Cardiac muscle cell (in vitro differentiated cells and primary cell): ENCODE data around the gene CTNNA3. TPM values are rescaled to one million over a fixed set of nuclear protein-coding genes. Genes with fewer than 3 reads are reported as not detected.

ENCODE experiments used
- DNase-seq, 2 donors: peaks; one replicate each; pipeline versions ENCODE4 v3.0.0 to v3.0.0-alpha.2; 2010 to 2017; ENCODE audit warnings: low read depth in 1 of 2, low spot score in 1 of 2
- H3K27ac ChIP-seq: fragments of 200-600 bp; sonication (generic); 2 replicates; pipeline ENCODE4 v1.5.1; 2016
- H3K27me3 ChIP-seq: fragments of 200-600 bp; sonication (generic); 2 replicates; pipeline ENCODE4 v1.6.0; 2016; ENCODE audit warnings: control low read depth
- H3K36me3 ChIP-seq: fragments of 200-600 bp; sonication (generic); 2 replicates; pipeline ENCODE4 v1.5.1; 2016; ENCODE audit warnings: control low read depth
- H3K4me1 ChIP-seq: fragments of 200-600 bp; sonication (generic); 2 replicates; pipeline ENCODE4 v1.8.1; 2017; ENCODE audit warnings: low read depth, mild to moderate bottlenecking, mixed run types
- H3K4me3 ChIP-seq: fragments of 200-600 bp; sonication (generic); 2 replicates; pipeline ENCODE4 v1.5.1; 2016; ENCODE audit warnings: mild to moderate bottlenecking
- H3K9me3 ChIP-seq: fragments of 200-600 bp; sonication (generic); 2 replicates; pipeline ENCODE4 v1.5.1; 2017; ENCODE audit warnings: low read depth, mild to moderate bottlenecking, control low read depth
- CTCF ChIP-seq: IDR thresholded peaks from 2 replicates; pipeline ENCODE4 v1.5.1; 2012; ENCODE audit warnings: low read depth, mild to moderate bottlenecking, low read length
- polyA plus RNA-seq: library from polyadenylated mRNA; unstranded; fragments of >200 nt; fragmentation: Nextera tagmentation; extraction: Ambion mirVana; gene quantifications from 2 replicates; pipeline ENCODE4 v1.2.1, GENCODE V29; 2016
- total RNA-seq: library from RNA; depleted of rRNA; stranded (reverse); fragments of >200 nt; gene quantifications from 2 replicates; pipeline ENCODE4 v1.2.3, GENCODE V29; 2016

The CTNNA3 gene
- total and polyA plus RNA-seq, 2 experiments from 2014 or later = 55.8 to 71.7 TPM

GRCh38 chr10:65898055-65898454 lies 1797.9 kb downstream of the CTNNA3 start:
- TF ChIP-seq CTCF = no peak
- H3K27me3 ChIP-seq = peaks cover 2% of the 10 kb centered on the region
- no peaks in the 10 kb centered on the region for H3K36me3 ChIP-seq
- no peak overlapping the region for H3K27ac ChIP-seq
- no peaks in the 10 kb centered on the region for H3K9me3 ChIP-seq
- no peak for DNase-seq
- H3K4me3 ChIP-seq = no peak overlapping the region
- H3K4me1 ChIP-seq = no peaks in the 10 kb centered on the region

GRCh38 chr10:65894961-65895360 lies 1801.0 kb downstream of the CTNNA3 start:
- Histone ChIP-seq H3K9me3 (no peaks in the 10 kb centered on the region), H3K27me3 (peaks cover 2% of the 10 kb centered on the region), H3K27ac (no peak overlapping the region), H3K36me3 (no peaks in the 10 kb centered on the region), H3K4me3 (no peak overlapping the region), H3K4me1 (no peaks in the 10 kb centered on the region)
- DNase-seq = peak in 1 of 2 donors; percentile 45
- TF ChIP-seq CTCF = no peak

GRCh38 chr10:65894379-65894778 lies 1801.6 kb downstream of the CTNNA3 start:
- Histone ChIP-seq H3K27me3 (peaks cover 2% of the 10 kb centered on the region), H3K27ac (no peak overlapping the region), H3K4me3 (no peak overlapping the region), H3K4me1 (no peaks in the 10 kb centered on the region), H3K36me3 (no peaks in the 10 kb centered on the region), H3K9me3 (no peaks in the 10 kb centered on the region)
- no peak for TF ChIP-seq CTCF
- DNase-seq = no peak

GRCh38 chr10:65893676-65894075 lies 1802.3 kb downstream of the CTNNA3 start:
- H3K9me3 ChIP-seq = no peaks in the 10 kb centered on the region
- H3K4me1 ChIP-seq = no peaks in the 10 kb centered on the region
- H3K27me3 ChIP-seq = peaks cover 2% of the 10 kb centered on the region
- H3K4me3 ChIP-seq = no peak overlapping the region
- no peak for DNase-seq
- no peak for TF ChIP-seq CTCF
- no peak overlapping the region for H3K27ac ChIP-seq
- H3K36me3 ChIP-seq = no peaks in the 10 kb centered on the region

GRCh38 chr10:65892284-65892683 lies 1803.7 kb downstream of the CTNNA3 start:
- H3K4me1 ChIP-seq = no peaks in the 10 kb centered on the region
- H3K27me3 ChIP-seq = peaks cover 2% of the 10 kb centered on the region
- no peaks in the 10 kb centered on the region for H3K36me3 ChIP-seq
- TF ChIP-seq CTCF = no peak
- H3K9me3 ChIP-seq = no peaks in the 10 kb centered on the region
- no peak for DNase-seq
- no peak overlapping the region for H3K4me3 ChIP-seq
- no peak overlapping the region for H3K27ac ChIP-seq
